Measurements from ENCODE around the gene TFAP2E.
"Not testable (repeated sequence)": the region's sequence is repeated elsewhere in the genome, so short reads cannot be mapped to it uniquely, and the experiment has no call there.

TFAP2E gene

GRCh38 chr1:35574125-35574654 lies 1.1 kb downstream of the TFAP2E start:
- DNase-seq (ENCODE audit: low read depth): no peak

DNA sequence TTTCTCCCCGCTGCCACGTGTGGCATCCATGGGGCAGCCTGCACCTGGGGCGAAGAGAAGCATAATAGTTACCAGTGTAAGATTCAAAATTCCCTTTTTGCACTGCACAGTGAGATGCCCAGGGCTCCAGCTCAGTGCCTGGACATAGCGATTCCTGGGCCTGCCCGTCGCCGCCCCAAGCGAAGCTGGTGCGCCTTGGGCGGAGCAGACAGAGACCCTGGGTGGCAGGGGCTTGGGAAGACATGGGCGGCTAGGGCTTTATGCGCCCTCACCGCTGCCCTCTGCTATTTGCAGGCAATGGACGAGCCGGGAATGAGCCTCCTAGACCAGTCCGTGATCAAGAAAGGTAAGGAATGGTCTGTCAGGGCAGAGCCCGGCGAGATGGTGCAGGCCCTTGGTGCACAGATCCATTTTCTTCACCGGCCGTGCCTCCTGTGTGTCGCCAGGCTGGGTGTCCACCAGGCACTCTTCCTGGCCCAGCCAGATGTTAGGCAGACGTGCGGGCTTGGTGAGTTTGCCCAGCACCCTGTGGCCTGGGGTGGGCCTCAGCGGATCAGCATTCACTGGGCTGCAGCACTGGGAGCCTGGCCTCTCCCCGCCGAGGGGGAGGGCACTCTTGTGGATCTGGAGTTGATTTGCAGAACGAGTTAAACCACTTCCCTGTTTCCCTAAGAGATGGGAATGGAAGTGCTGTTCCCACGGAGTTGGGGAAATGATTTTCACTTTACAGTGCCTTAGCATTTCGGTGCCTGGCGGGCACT lies 1.7 kb downstream of the TFAP2E start:
- no peak for DNase-seq (ENCODE audit: low read depth)

GRCh38 chr1:35575416-35575958 lies 2.4 kb downstream of the TFAP2E start:
- DNase-seq (ENCODE audit: low read depth): no peak

- DNase-seq (ENCODE audit: low read depth): no peak
Observed at GRCh38 chr1:35576061-35576765, 3.1 kb downstream of the TFAP2E start.

- not testable (repeated sequence) for DNase-seq (ENCODE audit: low read depth)
Observed at GRCh38 chr1:35576766-35577070, 3.6 kb downstream of the TFAP2E start.

DNA sequence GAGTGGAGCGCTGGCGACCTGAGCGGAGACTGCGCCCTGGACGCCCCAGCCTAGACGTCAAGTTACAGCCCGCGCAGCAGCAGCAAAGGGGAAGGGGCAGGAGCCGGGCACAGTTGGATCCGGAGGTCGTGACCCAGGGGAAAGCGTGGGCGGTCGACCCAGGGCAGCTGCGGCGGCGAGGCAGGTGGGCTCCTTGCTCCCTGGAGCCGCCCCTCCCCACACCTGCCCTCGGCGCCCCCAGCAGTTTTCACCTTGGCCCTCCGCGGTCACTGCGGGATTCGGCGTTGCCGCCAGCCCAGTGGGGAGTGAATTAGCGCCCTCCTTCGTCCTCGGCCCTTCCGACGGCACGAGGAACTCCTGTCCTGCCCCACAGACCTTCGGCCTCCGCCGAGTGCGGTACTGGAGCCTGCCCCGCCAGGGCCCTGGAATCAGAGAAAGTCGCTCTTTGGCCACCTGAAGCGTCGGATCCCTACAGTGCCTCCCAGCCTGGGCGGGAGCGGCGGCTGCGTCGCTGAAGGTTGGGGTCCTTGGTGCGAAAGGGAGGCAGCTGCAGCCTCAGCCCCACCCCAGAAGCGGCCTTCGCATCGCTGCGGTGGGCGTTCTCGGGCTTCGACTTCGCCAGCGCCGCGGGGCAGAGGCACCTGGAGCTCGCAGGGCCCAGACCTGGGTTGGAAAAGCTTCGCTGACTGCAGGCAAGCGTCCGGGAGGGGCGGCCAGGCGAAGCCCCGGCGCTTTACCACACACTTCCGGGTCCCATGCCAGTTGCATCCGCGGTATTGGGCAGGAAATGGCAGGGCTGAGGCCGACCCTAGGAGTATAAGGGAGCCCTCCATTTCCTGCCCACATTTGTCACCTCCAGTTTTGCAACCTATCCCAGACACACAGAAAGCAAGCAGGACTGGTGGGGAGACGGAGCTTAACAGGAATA lies 4.2 kb downstream of the TFAP2E start:
- DNase-seq (ENCODE audit: low read depth): no peak

DNA sequence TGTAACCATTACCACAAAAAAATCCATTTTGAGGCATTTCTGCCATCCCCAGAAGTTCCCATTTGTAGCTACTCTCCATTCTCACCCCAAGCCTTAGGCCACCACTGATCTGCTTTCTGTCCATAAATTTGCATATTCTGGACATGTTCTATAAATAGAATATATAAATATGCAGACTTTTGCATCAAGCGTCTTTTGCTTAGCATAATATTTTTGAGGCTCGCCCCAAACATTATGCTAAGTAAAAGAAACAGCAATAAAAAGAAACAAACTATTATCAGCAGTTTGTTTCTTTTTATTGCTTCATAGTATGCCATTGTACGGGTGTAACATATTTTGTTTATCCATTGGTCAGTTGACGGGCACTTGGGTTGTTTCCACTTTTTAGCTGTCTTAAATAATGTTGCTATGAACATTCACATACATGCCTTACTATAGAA lies 7.9 kb downstream of the TFAP2E start:
- no peak for DNase-seq (ENCODE audit: low read depth)

DNA sequence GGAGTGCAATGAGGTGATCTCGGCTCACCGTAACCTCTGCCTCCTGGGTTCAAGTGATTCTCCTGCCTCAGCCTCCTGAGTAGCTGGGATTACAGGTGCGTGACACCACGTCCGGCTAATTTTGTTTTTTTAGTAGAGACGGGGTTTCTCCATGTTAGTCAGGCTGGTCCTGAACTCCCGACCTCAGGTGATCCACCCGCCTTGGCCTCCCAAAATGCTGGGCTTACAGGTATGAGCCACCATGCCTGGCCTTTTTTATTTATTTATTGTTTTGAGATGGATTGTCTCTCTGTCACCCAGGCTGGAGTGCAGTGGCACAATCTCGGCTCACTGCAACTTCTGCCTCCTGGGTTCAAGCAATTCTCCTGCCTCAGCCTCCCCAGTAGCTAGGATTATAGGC lies 8.5 kb downstream of the TFAP2E start:
- DNase-seq (ENCODE audit: low read depth): not testable (repeated sequence)

DNA sequence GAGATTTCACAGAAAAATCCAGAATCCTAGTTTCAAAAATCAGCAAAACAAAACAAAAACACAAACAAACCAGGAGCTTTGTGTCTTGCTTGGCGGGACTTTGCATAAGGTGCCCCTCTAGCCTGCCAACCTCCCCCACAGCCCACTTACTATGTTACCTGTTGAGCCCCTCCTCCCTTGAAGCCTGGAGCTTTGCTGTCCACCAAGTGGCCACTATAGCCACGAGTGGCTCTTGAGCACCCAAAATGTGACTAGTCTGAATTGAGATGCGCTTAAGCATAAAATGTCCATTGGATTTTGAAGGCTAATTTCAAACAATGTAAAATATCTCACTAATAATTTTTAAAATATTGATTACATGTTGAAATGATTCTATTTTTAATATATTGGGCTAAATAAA lies 12.2 kb downstream of the TFAP2E start:
- no peak for DNase-seq (ENCODE audit: low read depth)

GRCh38 chr1:35585805-35586204 lies 12.7 kb downstream of the TFAP2E start:
- DNase-seq (ENCODE audit: low read depth): not testable (repeated sequence)

DNA sequence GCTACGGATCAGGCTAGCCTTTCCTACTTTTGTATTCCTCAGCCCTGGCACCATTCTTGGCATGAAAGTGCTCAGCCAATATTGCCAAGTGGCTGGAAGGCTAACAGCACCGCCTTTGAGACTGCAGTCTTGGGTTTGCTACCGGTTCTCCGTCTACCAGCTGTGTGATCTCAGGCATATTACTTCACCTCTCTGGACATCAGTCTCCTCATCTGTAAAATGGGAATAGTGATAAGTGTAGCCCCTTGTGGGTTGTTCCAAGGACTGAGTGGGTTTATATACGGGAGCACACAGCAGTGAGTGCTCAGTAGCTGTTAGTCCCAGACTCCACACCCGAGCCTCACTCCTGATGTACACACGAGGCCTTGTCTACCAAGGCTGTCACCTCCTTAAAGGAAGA lies 13.7 kb downstream of the TFAP2E start:
- DNase-seq (ENCODE audit: low read depth): no peak

GRCh38 chr1:35587736-35588135 lies 14.6 kb downstream of the TFAP2E start:
- no peak for DNase-seq (ENCODE audit: low read depth)

DNA sequence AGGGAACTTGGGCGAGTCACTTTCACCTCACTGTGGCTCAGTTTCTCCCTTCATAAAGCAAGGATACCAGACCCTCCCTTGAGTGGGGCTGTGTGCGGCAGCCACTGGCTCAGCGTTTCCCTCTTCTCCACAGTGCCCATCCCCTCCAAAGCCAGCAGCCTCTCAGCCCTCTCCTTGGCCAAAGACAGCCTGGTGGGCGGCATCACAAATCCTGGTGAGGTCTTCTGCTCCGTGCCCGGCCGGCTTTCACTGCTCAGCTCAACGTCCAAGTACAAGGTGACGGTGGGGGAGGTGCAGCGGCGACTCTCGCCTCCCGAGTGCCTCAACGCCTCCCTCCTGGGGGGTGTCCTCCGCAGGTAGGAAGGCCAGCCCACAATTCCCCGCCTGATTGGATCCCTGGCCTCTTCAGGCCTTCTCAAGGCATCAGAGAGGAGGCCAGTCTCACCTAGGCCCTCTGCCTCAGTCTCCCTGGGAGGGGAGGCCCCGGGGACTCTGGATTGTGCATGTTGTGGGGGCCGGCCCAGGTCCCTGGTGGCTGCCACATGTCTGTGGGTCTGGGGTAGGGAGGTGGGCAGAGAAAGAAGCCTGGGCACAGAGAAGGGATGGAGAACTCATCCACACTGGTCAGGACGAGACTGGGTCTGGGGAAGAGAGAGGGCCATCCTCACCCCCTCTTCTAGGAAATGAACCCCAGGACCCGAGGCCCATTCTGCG lies 15.2 kb downstream of the TFAP2E start:
- DNase-seq (ENCODE audit: low read depth): no peak

DNA sequence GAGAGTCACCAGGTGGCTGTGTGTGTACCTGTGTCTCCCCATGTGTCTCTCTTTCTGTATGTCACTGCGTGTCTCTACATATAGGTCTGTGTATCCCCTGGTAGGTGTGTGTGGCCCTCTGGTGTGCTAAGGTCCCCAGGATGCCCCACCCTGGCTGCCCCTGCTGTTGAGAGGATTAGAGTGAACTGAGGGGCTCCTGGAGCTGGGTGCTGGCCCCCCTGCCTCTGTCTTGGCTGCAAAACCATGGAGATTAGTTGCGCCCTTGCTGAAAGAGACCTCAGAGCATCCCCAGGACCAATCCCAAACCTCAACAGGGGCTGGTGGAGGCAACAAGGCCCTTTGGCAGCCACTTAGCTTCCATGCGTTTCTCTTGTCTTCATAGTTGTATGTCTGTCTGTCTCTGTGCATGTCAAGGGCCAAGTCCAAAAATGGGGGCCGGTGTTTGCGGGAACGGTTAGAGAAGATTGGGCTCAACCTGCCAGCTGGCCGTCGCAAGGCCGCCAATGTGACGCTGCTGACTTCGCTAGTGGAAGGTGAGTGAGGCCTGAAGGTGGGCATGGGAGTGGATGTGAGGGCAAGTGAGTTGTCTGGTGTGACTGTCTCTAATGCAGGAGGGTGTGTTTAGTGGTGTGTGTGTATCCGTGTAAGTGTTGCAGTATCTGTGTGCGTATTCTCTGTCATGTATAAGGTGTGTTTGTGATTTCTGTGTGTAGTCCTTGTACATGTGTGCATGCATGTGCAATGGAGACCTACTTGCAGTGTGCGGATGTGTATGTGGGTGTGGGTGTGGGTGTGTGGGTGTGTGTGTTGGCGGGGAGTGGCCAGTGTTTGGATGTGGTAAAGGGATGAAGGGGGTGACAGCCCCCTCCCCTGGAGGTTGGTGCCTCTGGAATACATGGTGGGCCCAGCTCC lies 16.7 kb downstream of the TFAP2E start:
- no peak for DNase-seq (ENCODE audit: low read depth)

GRCh38 chr1:35590476-35591040 lies 17.4 kb downstream of the TFAP2E start:
- DNase-seq (ENCODE audit: low read depth): no peak

DNA sequence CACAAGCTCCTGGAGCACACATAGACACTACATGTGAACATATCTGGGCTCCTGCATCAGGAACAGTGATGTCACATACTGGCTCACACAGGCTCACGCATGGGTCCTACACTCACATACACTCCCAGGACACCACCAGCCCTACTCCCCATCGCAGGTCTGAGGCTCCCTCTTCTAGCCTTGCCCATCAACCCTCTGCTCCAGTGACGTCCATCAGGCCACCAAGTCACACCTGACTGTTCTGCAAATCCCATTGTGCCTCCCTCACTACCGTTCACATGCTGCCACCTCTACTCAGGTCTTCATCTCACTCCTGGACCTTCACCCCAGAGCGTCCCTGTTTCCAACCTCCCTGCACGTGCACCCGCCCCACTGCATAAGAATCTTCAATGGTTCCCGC lies 18.1 kb downstream of the TFAP2E start:
- no peak for DNase-seq (ENCODE audit: low read depth)

DNA sequence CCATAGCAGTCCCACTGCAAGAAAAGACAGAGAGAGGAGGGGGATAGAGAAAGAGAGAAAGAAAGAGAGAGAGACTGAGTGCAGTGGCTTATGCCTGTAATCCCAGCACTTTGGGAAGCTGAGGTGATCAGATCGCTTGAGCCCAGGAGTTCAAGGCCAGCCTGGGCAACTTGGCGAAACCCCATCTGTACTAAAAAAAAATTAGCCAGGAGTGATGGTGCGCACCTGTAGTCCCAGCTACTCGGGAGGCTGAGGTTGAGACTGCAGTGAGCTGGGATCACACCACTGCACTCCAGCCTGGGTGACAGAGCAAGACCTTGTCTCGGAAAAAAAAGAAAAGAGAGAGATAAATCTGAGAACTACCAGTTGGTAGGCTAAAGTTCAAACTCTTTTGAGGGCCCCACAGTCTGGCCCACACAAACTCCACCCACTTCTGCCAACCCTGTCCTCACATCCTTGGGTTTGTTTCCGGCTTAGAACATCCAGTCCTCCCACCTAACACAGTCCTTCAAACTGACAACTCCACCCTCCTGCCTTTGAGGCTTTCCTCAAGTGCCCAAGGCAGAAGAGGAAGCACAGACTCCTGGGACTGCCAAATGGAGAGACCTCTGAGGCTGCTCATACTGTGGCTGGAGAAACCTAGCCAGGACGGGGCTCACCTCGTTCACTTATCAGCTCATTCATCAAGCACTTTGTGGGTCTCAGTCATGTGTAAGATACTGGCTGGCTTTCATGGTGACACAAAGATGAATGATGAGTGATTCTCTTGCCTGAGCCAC lies 20.1 kb downstream of the TFAP2E start:
- DNase-seq (ENCODE audit: low read depth): no peak

- no peak for DNase-seq (ENCODE audit: low read depth)
Observed at GRCh38 chr1:35594005-35594760, 21.1 kb downstream of the TFAP2E start.

Data from stimulated activated CD8-positive, alpha-beta memory T cell treated with anti-CD3 and anti-CD28 coated beads, Interleukin-15, amount 100 ng/mL, for 1 hour (primary cell).